Nephron (organoid): ENCODE measurements around the gene ITPK1.
A peak's percentile ranks its signal among the peaks of the same experiment; 100 is the strongest.
"Not testable (repeated sequence)": the region's sequence is repeated elsewhere in the genome, so short reads cannot be mapped to it uniquely, and the experiment has no call there.

Experiments used
- H3K27ac Mint-ChIP-seq, 3 experiments: 2 replicates each; pipeline ENCODE4 v1.8.0; 2020; ENCODE audit warnings: mixed read lengths in 3 of 3, mild to moderate bottlenecking in 2 of 3, moderate library complexity in 1 of 3
- H3K27me3 Mint-ChIP-seq: 2 replicates; pipeline ENCODE4 v1.8.0; 2021; ENCODE audit warnings: low read depth, mild to moderate bottlenecking, moderate library complexity, mixed read lengths
- H3K36me3 Mint-ChIP-seq: 2 replicates; pipeline ENCODE4 v1.8.0; 2020; ENCODE audit warnings: low read depth, mixed read lengths
- H3K4me1 Mint-ChIP-seq: 2 replicates; pipeline ENCODE4 v1.8.0; 2020; ENCODE audit warnings: mixed read lengths
- H3K4me3 Mint-ChIP-seq, 3 experiments: 2 replicates each; pipeline ENCODE4 v1.8.0; 2020; ENCODE audit warnings: mild to moderate bottlenecking in 3 of 3, mixed read lengths in 3 of 3, moderate library complexity in 2 of 3
- H3K9me3 Mint-ChIP-seq: 2 replicates; pipeline ENCODE4 v1.8.0; 2020; ENCODE audit warnings: mixed read lengths
- CTCF ChIP-seq, 3 experiments: fragments of 200-600 bp; sonication (generic); IDR thresholded peaks; one replicate each; pipeline ENCODE4 v1.5.0; 2021; ENCODE audit warnings: antibody characterized with exemption in 3 of 3; ENCODE audit not compliant: unreplicated experiment in 3 of 3

Gene ITPK1

GRCh38 chr14:93146119-93146518 is 30.4 kb upstream of the ITPK1 start:
- Mint-ChIP-seq H3K27me3 (peaks cover 5% of the 10 kb centered on the region), H3K4me3 (no peak overlapping the region), H3K9me3 (no peaks in the 10 kb centered on the region), H3K27ac (no peak overlapping the region), H3K36me3 (no peaks in the 10 kb centered on the region), H3K4me1 (no peaks in the 10 kb centered on the region)
- no peak for TF ChIP-seq CTCF (IDR thresholded peaks at IDR 0.05; ENCODE audit: unreplicated experiment in 3 of 3)

GRCh38 chr14:93142854-93143652 is 27.3 kb upstream of the ITPK1 start:
- Mint-ChIP-seq H3K27ac (no peak overlapping the region), H3K4me3 (no peak overlapping the region), H3K4me1 (peaks cover 2% of the 10 kb centered on the region), H3K9me3 (no peaks in the 10 kb centered on the region), H3K36me3 (no peaks in the 10 kb centered on the region), H3K27me3 (peaks cover 12% of the 10 kb centered on the region)
- no peak for TF ChIP-seq CTCF (IDR thresholded peaks at IDR 0.05; ENCODE audit: unreplicated experiment in 3 of 3)

GRCh38 chr14:93137864-93138263 is 22.1 kb upstream of the ITPK1 start:
- peak in 1 of 3 experiments; percentile 20 for TF ChIP-seq CTCF (IDR thresholded peaks at IDR 0.05; ENCODE audit: unreplicated experiment in 3 of 3)
- no peaks in the 10 kb centered on the region for H3K9me3 Mint-ChIP-seq
- peaks cover 10% of the 10 kb centered on the region for H3K27me3 Mint-ChIP-seq
- peaks cover 5% of the 10 kb centered on the region for H3K4me1 Mint-ChIP-seq
- H3K27ac Mint-ChIP-seq: no peak overlapping the region
- H3K36me3 Mint-ChIP-seq: no peaks in the 10 kb centered on the region
- no peak overlapping the region for H3K4me3 Mint-ChIP-seq

- H3K27me3 Mint-ChIP-seq: peaks cover 10% of the 10 kb centered on the region
- not testable (repeated sequence) for H3K36me3 Mint-ChIP-seq, H3K9me3 Mint-ChIP-seq, H3K4me1 Mint-ChIP-seq, H3K4me3 Mint-ChIP-seq, H3K27ac Mint-ChIP-seq
These were observed 20.8 kb upstream of the ITPK1 start for GRCh38 chr14:93136508-93136907.

GRCh38 chr14:93136009-93136408 is 20.3 kb upstream of the ITPK1 start:
- H3K9me3 Mint-ChIP-seq: no peaks in the 10 kb centered on the region
- no peak overlapping the region for H3K4me3 Mint-ChIP-seq
- no peak overlapping the region for H3K27ac Mint-ChIP-seq
- peaks cover 10% of the 10 kb centered on the region for H3K27me3 Mint-ChIP-seq
- H3K4me1 Mint-ChIP-seq: peaks cover 5% of the 10 kb centered on the region
- no peaks in the 10 kb centered on the region for H3K36me3 Mint-ChIP-seq
- TF ChIP-seq CTCF (IDR thresholded peaks at IDR 0.05; ENCODE audit: unreplicated experiment in 3 of 3): no peak

- Mint-ChIP-seq H3K4me1 (peaks cover 5% of the 10 kb centered on the region), H3K27ac (no peak overlapping the region), H3K36me3 (no peaks in the 10 kb centered on the region), H3K4me3 (no peak overlapping the region), H3K27me3 (peaks cover 7% of the 10 kb centered on the region), H3K9me3 (no peaks in the 10 kb centered on the region)
- no peak for TF ChIP-seq CTCF (IDR thresholded peaks at IDR 0.05; ENCODE audit: unreplicated experiment in 3 of 3)
These were observed 19.7 kb upstream of the ITPK1 start for GRCh38 chr14:93135399-93135798.
